Measurements from ENCODE around the gene KCNH6.

DNA sequence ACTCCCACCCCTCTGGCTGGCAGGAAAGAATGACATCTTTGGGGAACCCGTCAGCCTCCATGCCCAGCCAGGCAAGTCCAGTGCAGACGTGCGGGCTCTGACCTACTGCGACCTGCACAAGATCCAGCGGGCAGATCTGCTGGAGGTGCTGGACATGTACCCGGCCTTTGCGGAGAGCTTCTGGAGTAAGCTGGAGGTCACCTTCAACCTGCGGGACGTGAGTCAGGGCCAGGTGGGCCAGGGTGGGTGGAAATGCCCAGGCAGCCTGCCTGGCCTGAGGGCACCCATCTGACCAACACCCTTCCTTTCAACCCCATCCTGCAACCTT is 19.0 kb downstream of the KCNH6 start:
- no peak for TF ChIP-seq POLR2A (IDR thresholded peaks at IDR 0.05)
- TF ChIP-seq, protein P1, sequence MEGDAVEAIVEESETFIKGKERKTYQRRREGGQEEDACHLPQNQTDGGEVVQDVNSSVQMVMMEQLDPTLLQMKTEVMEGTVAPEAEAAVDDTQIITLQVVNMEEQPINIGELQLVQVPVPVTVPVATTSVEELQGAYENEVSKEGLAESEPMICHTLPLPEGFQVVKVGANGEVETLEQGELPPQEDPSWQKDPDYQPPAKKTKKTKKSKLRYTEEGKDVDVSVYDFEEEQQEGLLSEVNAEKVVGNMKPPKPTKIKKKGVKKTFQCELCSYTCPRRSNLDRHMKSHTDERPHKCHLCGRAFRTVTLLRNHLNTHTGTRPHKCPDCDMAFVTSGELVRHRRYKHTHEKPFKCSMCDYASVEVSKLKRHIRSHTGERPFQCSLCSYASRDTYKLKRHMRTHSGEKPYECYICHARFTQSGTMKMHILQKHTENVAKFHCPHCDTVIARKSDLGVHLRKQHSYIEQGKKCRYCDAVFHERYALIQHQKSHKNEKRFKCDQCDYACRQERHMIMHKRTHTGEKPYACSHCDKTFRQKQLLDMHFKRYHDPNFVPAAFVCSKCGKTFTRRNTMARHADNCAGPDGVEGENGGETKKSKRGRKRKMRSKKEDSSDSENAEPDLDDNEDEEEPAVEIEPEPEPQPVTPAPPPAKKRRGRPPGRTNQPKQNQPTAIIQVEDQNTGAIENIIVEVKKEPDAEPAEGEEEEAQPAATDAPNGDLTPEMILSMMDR (IDR thresholded peaks at IDR 0.05) = no peak
